ENCODE results near the gene RNASEL. TPM values are rescaled to one million over a fixed set of nuclear protein-coding genes. Genes with fewer than 3 reads are reported as not detected.

The RNASEL gene
- total and polyA plus RNA-seq, 2 donors (not counting 3 experiments of a cell fraction or from before 2014, with no cell fraction given) = 0.59 to 1.9 TPM

DNA sequence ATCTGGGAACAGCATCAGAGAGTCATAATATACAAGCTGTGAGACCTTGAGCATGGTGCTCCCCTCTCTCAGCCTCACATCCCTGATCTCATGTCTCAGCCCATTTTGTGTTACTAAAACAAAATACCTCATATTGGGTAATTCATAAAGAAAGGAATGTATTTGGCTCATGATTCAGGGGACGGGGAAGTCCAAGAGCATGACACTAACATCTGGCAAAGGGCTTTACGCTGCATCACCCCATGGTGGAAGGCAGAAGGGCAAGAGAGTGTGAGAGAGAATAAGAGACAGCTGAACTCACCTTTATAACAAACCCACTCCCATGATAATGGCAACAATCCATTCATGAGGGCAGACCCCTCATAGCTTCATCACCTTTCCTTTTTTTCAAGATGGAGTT, 36.5 kb downstream of the RNASEL start:
- H3K9ac ChIP-seq (replicated peaks; ENCODE audit: extremely low read depth, insufficient read depth, low read length) = no peak overlapping the region
- H3K36me3 ChIP-seq (ENCODE audit: control insufficient read depth in 2 of 2, extremely low read depth in 1 of 2, insufficient read depth in 2 of 2, low read length in 2 of 2) = no peaks in the 10 kb centered on the region
- H2AFZ ChIP-seq (ENCODE audit: low read depth, low read length) = no peak overlapping the region
- no peak for DNase-seq (ENCODE audit: low read depth, low spot score)
- TF ChIP-seq POLR2AphosphoS5 (IDR thresholded peaks at IDR 0.05; ENCODE audit: insufficient read depth, low read depth, low read length) (no peak), POLR2A (IDR thresholded peaks at IDR 0.05; ENCODE audit: low read depth, low read length) (no peak), FOS (IDR thresholded peaks at IDR 0.05; ENCODE audit: borderline replicate concordance, insufficient read depth, low read length) (no peak)
- TF ChIP-seq, protein P1, sequence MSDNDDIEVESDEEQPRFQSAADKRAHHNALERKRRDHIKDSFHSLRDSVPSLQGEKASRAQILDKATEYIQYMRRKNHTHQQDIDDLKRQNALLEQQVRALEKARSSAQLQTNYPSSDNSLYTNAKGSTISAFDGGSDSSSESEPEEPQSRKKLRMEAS (IDR thresholded peaks at IDR 0.05; ENCODE audit: insufficient read depth, insufficient read length) = no peak
- TF ChIP-seq, protein P2, sequence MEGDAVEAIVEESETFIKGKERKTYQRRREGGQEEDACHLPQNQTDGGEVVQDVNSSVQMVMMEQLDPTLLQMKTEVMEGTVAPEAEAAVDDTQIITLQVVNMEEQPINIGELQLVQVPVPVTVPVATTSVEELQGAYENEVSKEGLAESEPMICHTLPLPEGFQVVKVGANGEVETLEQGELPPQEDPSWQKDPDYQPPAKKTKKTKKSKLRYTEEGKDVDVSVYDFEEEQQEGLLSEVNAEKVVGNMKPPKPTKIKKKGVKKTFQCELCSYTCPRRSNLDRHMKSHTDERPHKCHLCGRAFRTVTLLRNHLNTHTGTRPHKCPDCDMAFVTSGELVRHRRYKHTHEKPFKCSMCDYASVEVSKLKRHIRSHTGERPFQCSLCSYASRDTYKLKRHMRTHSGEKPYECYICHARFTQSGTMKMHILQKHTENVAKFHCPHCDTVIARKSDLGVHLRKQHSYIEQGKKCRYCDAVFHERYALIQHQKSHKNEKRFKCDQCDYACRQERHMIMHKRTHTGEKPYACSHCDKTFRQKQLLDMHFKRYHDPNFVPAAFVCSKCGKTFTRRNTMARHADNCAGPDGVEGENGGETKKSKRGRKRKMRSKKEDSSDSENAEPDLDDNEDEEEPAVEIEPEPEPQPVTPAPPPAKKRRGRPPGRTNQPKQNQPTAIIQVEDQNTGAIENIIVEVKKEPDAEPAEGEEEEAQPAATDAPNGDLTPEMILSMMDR (IDR thresholded peaks at IDR 0.05; ENCODE audit: extremely low read depth in 1 of 2, insufficient read depth in 1 of 2, low read depth in 1 of 2, low read length in 2 of 2) = no peak
- dilution Hi-C loops (cut with MboI; ENCODE audit: extremely low pct_ligation_motif_present, low sequenced_read_pairs) = no loop called here
- H3K27me3 ChIP-seq (ENCODE audit: control insufficient read depth in 2 of 2, insufficient read depth in 2 of 2, low read length in 2 of 2) = no peaks in the 10 kb centered on the region
- no peaks in the 10 kb centered on the region for H3K79me2 ChIP-seq (ENCODE audit: control insufficient read depth, insufficient read depth, low read length)
- CTCF ChIA-PET = no interaction called here
- no peaks in the 10 kb centered on the region for H3K4me1 ChIP-seq (ENCODE audit: control insufficient read depth, extremely low read depth, insufficient read depth, low read length)
- H3K27ac ChIP-seq (ENCODE audit: insufficient read depth, low read depth, low read length) = no peak overlapping the region
- no peak overlapping the region for H3K4me3 ChIP-seq (replicated peaks in 1 of 3; ENCODE audit: insufficient read depth in 1 of 3, low read depth in 1 of 3, low read length in 3 of 3)
- no peaks in the 10 kb centered on the region for H3K9me1 ChIP-seq (replicated peaks; ENCODE audit: control insufficient read depth, extremely low read depth, insufficient read depth, low read length)
- POLR2A ChIA-PET = no interaction called here
- no peaks in the 10 kb centered on the region for H3K9me3 ChIP-seq (replicated peaks; ENCODE audit: control insufficient read depth, insufficient read depth, low read length)
- H3K4me2 ChIP-seq (ENCODE audit: insufficient read depth, low read length) = no peak overlapping the region
- H4K20me1 ChIP-seq (replicated peaks; ENCODE audit: control insufficient read depth, extremely low read depth, insufficient read depth, low read length) = no peaks in the 10 kb centered on the region
- no peak for FAIRE-seq
- intact Hi-C loops (cut with micrococcal nuclease) = no loop called here
- no TSS peak for BruUV-seq (replicated peaks)

GRCh38 chr1:182549811-182550210, 39.2 kb downstream of the RNASEL start:
- POLR2A ChIA-PET = no interaction called here
- dilution Hi-C loops (cut with MboI; ENCODE audit: extremely low pct_ligation_motif_present, low sequenced_read_pairs) = no loop called here
- DNase-seq (ENCODE audit: low read depth, low spot score) = no peak

More at GRCh38 chr1:182549811-182550210, 39.2 kb downstream of the RNASEL start:
- no peak for TF ChIP-seq JUN (IDR thresholded peaks at IDR 0.05; ENCODE audit: borderline replicate concordance, insufficient read depth, insufficient read length, low read depth)
- no peak for TF ChIP-seq EZH2 (IDR thresholded peaks at IDR 0.05; ENCODE audit: borderline replicate concordance, low read depth, low read length, severe bottlenecking)
- no peak for TF ChIP-seq MYC (IDR thresholded peaks at IDR 0.05; ENCODE audit: low read depth, low read length)
- TF ChIP-seq, protein P2 (IDR thresholded peaks at IDR 0.05; ENCODE audit: extremely low read depth in 1 of 2, insufficient read depth in 1 of 2, low read depth in 1 of 2, low read length in 2 of 2) = no peak
- TF ChIP-seq GATA2 (IDR thresholded peaks at IDR 0.05; ENCODE audit: insufficient read depth, insufficient read length, low read depth, low read length) = no peak
- no peak for TF ChIP-seq POLR2A (IDR thresholded peaks at IDR 0.05; ENCODE audit: low read depth, low read length)
- TF ChIP-seq FOS (IDR thresholded peaks at IDR 0.05; ENCODE audit: borderline replicate concordance, insufficient read depth, low read length) = no peak
- TF ChIP-seq POLR2AphosphoS5 (IDR thresholded peaks at IDR 0.05; ENCODE audit: insufficient read depth, low read depth, low read length) = no peak
- TF ChIP-seq, protein P1 (IDR thresholded peaks at IDR 0.05; ENCODE audit: insufficient read depth, insufficient read length) = no peak
- intact Hi-C loops (cut with micrococcal nuclease) = no loop called here
- Histone ChIP-seq H4K20me1 (replicated peaks; ENCODE audit: control insufficient read depth, extremely low read depth, insufficient read depth, low read length) (no peaks in the 10 kb centered on the region), H3K27ac (ENCODE audit: insufficient read depth, low read depth, low read length) (no peak overlapping the region), H3K36me3 (ENCODE audit: control insufficient read depth in 2 of 2, extremely low read depth in 1 of 2, insufficient read depth in 2 of 2, low read length in 2 of 2) (no peaks in the 10 kb centered on the region), H3K9me1 (replicated peaks; ENCODE audit: control insufficient read depth, extremely low read depth, insufficient read depth, low read length) (no peaks in the 10 kb centered on the region), H3K4me2 (ENCODE audit: insufficient read depth, low read length) (no peak overlapping the region), H3K9me3 (replicated peaks; ENCODE audit: control insufficient read depth, insufficient read depth, low read length) (no peaks in the 10 kb centered on the region), H3K9ac (replicated peaks; ENCODE audit: extremely low read depth, insufficient read depth, low read length) (no peak overlapping the region), H3K4me1 (ENCODE audit: control insufficient read depth, extremely low read depth, insufficient read depth, low read length) (no peaks in the 10 kb centered on the region), H3K27me3 (ENCODE audit: control insufficient read depth in 2 of 2, insufficient read depth in 2 of 2, low read length in 2 of 2) (no peaks in the 10 kb centered on the region), H2AFZ (ENCODE audit: low read depth, low read length) (no peak overlapping the region), H3K79me2 (ENCODE audit: control insufficient read depth, insufficient read depth, low read length) (no peaks in the 10 kb centered on the region), H3K4me3 (replicated peaks in 1 of 3; ENCODE audit: insufficient read depth in 1 of 3, low read depth in 1 of 3, low read length in 3 of 3) (no peak overlapping the region)
- BruUV-seq (replicated peaks) = no TSS peak
- no peak for FAIRE-seq
- CTCF ChIA-PET = no interaction called here
